H9 (cell line): ENCODE measurements around the gene IFI27. TPM values are rescaled to one million over a fixed set of nuclear protein-coding genes. Genes with fewer than 3 reads are reported as not detected.
A peak's percentile ranks its signal among the peaks of the same experiment; 100 is the strongest.

Source experiments
- DNase-seq: peaks from one replicate; pipeline ENCODE4 v3.0.0-alpha.2; 2017
- H2AFZ ChIP-seq: one replicate; pipeline ENCODE4 v1.6.1; 2013; ENCODE audit warnings: mild to moderate bottlenecking, low read length, control low read depth, moderate library complexity
- H2AK5ac ChIP-seq: 2 replicates; pipeline ENCODE4 v1.6.1; 2013; ENCODE audit warnings: low read length, control low read depth, mixed read lengths; ENCODE audit not compliant: insufficient read length
- H2BK120ac ChIP-seq: one replicate; pipeline ENCODE4 v1.6.1; 2013; ENCODE audit warnings: low read depth, mild to moderate bottlenecking, low read length, control low read depth, inconsistent platforms; ENCODE audit not compliant: poor library complexity, severe bottlenecking
- H2BK12ac ChIP-seq: 2 replicates; pipeline ENCODE4 v1.6.1; 2013; ENCODE audit warnings: low read length, control low read depth, mixed read lengths, low read depth; ENCODE audit not compliant: insufficient read length
- H2BK15ac ChIP-seq: 2 replicates; pipeline ENCODE4 v1.6.1; 2013; ENCODE audit warnings: low read depth, low read length, control low read depth
- H2BK20ac ChIP-seq: one replicate; pipeline ENCODE4 v1.6.1; 2013; ENCODE audit warnings: low read depth, mild to moderate bottlenecking, low read length, control low read depth, inconsistent platforms; ENCODE audit not compliant: poor library complexity, severe bottlenecking
- H2BK5ac ChIP-seq: 2 replicates; pipeline ENCODE4 v1.6.1; 2013; ENCODE audit warnings: low read length, control low read depth, mixed read lengths; ENCODE audit not compliant: insufficient read length
- H3K14ac ChIP-seq: 2 replicates; pipeline ENCODE4 v1.6.1; 2013; ENCODE audit warnings: low read length, control low read depth; ENCODE audit not compliant: insufficient read depth
- H3K18ac ChIP-seq: 2 replicates; pipeline ENCODE4 v1.6.1; 2013; ENCODE audit warnings: low read depth, mild to moderate bottlenecking, mixed read lengths, low read length, control low read depth; ENCODE audit not compliant: insufficient read length
- H3K23ac ChIP-seq: 2 replicates; pipeline ENCODE4 v1.6.1; 2013; ENCODE audit warnings: low read length, control low read depth, mixed read lengths, low read depth; ENCODE audit not compliant: insufficient read length
- H3K23me2 ChIP-seq: 2 replicates; pipeline ENCODE4 v1.6.1; 2013; ENCODE audit warnings: low read depth, mild to moderate bottlenecking, mixed read lengths, low read length, control low read depth; ENCODE audit not compliant: insufficient read length, poor library complexity, severe bottlenecking
- H3K27ac ChIP-seq: 2 replicates; pipeline ENCODE4 v1.5.1; 2013; ENCODE audit warnings: low read length, control low read depth, mixed read lengths, low read depth; ENCODE audit not compliant: insufficient read length
- H3K27me3 ChIP-seq: 2 replicates; pipeline ENCODE4 v1.6.1; 2013; ENCODE audit warnings: low read length, control low read depth, inconsistent platforms; ENCODE audit not compliant: insufficient read depth
- H3K4ac ChIP-seq: 2 replicates; pipeline ENCODE4 v1.6.1; 2013; ENCODE audit warnings: low read depth, mild to moderate bottlenecking, control low read depth, inconsistent platforms, low read length, moderate library complexity
- H3K4me1 ChIP-seq: 2 replicates; pipeline ENCODE4 v1.6.1; 2013; ENCODE audit warnings: low read length, control low read depth, inconsistent platforms; ENCODE audit not compliant: insufficient read depth
- H3K4me2 ChIP-seq: 2 replicates; pipeline ENCODE4 v1.6.1; 2013; ENCODE audit warnings: low read length, control low read depth, mixed read lengths; ENCODE audit not compliant: insufficient read length, insufficient read depth
- H3K56ac ChIP-seq: 2 replicates; pipeline ENCODE4 v1.6.1; 2013; ENCODE audit warnings: low read depth, mild to moderate bottlenecking, mixed read lengths, low read length, control low read depth; ENCODE audit not compliant: insufficient read length
- H3K79me1 ChIP-seq: 2 replicates; pipeline ENCODE4 v1.6.1; 2013; ENCODE audit warnings: low read depth, mild to moderate bottlenecking, moderate library complexity, low read length, control low read depth, inconsistent platforms; ENCODE audit not compliant: insufficient read depth, poor library complexity, severe bottlenecking
- H3K79me2 ChIP-seq: 2 replicates; pipeline ENCODE4 v1.6.1; 2013; ENCODE audit warnings: low read length, control low read depth, inconsistent platforms; ENCODE audit not compliant: insufficient read depth
- H3K9ac ChIP-seq: 2 replicates; pipeline ENCODE4 v1.6.1; 2013; ENCODE audit warnings: low read length, control low read depth, mixed read lengths; ENCODE audit not compliant: insufficient read length; ENCODE audit errors: extremely low read depth
- H3K9me3 ChIP-seq: one replicate; pipeline ENCODE4 v1.6.1; 2013; ENCODE audit warnings: low read depth, low read length, inconsistent platforms; ENCODE audit not compliant: control insufficient read depth
- H3T11ph ChIP-seq: one replicate; pipeline ENCODE4 v1.6.1; 2013; ENCODE audit warnings: mild to moderate bottlenecking, low read length, control low read depth, inconsistent platforms
- H4K20me1 ChIP-seq: one replicate; pipeline ENCODE4 v1.6.1; 2013; ENCODE audit not compliant: control insufficient read depth, insufficient read length, insufficient read depth
- H4K5ac ChIP-seq: 2 replicates; pipeline ENCODE4 v1.6.1; 2013; ENCODE audit warnings: low read depth, mild to moderate bottlenecking, mixed read lengths, low read length, control low read depth; ENCODE audit not compliant: insufficient read length
- H4K8ac ChIP-seq: replicated peaks from 2 replicates; pipeline ENCODE4 v1.6.1; 2013; ENCODE audit warnings: low read length, control low read depth, mixed read lengths, low read depth; ENCODE audit not compliant: insufficient read length
- H4K91ac ChIP-seq: 2 replicates; pipeline ENCODE4 v1.6.1; 2013; ENCODE audit warnings: low read depth, mild to moderate bottlenecking, moderate library complexity, mixed read lengths, low read length, control low read depth; ENCODE audit not compliant: insufficient read length
- H3K27ac Mint-ChIP-seq, 3 experiments: 2 replicates in 2 of 3; 3 replicates in 1 of 3; pipeline ENCODE4 v1.8.0; 2020 to 2021; ENCODE audit warnings: mixed read lengths in 3 of 3, mild to moderate bottlenecking in 1 of 3, moderate library complexity in 1 of 3
- H3K27me3 Mint-ChIP-seq: 2 replicates; pipeline ENCODE4 v1.8.0; 2021; ENCODE audit warnings: low read depth, mild to moderate bottlenecking, moderate library complexity, mixed read lengths
- H3K36me3 Mint-ChIP-seq, 3 experiments: 2 replicates in 2 of 3; 3 replicates in 1 of 3; pipeline ENCODE4 v1.8.0; 2020 to 2021; ENCODE audit warnings: low read depth in 3 of 3, mixed read lengths in 3 of 3; ENCODE audit not compliant: insufficient read depth in 1 of 3
- H3K4me1 Mint-ChIP-seq, 2 experiments: 2 replicates each; pipeline ENCODE4 v1.8.0; 2020; ENCODE audit warnings: mixed read lengths in 2 of 2
- H3K4me3 Mint-ChIP-seq, 2 experiments: 2 replicates in 1 of 2; 3 replicates in 1 of 2; pipeline ENCODE4 v1.8.0; 2020 to 2021; ENCODE audit warnings: mild to moderate bottlenecking in 2 of 2, mixed read lengths in 2 of 2, moderate library complexity in 1 of 2
- H3K9me3 Mint-ChIP-seq, 2 experiments: 2 replicates in 1 of 2; 3 replicates in 1 of 2; pipeline ENCODE4 v1.8.0; 2020; ENCODE audit warnings: mild to moderate bottlenecking in 2 of 2, mixed read lengths in 2 of 2, moderate library complexity in 1 of 2
- WGBS: extraction: QIAGEN DNeasy Blood & Tissue Kit; methylation state at CpG from one replicate; pipeline ENCODE4 v1.1.7; 2013; ENCODE audit warnings: missing lambda C conversion rate, low lambda C conversion rate, mixed read lengths; ENCODE audit not compliant: insufficient read length; ENCODE audit errors: extremely low coverage; 5-methylcytosine and 5-hydroxymethylcytosine counted together
- total RNA-seq: library from RNA; stranded (reverse); gene quantifications from 2 replicates; pipeline ENCODE4 v1.2.1, GENCODE V29; 2021
- TF ChIP-seq, protein P1 (sequence below): fragments of 200-600 bp; sonication (generic); conservative IDR thresholded peaks from 3 replicates; pipeline ENCODE4 v1.8.0; 2021; ENCODE audit warnings: antibody characterized with exemption, mild to moderate bottlenecking

IFI27 gene
- total RNA-seq, 1 experiment from 2014 or later, result 1.7 TPM

DNA sequence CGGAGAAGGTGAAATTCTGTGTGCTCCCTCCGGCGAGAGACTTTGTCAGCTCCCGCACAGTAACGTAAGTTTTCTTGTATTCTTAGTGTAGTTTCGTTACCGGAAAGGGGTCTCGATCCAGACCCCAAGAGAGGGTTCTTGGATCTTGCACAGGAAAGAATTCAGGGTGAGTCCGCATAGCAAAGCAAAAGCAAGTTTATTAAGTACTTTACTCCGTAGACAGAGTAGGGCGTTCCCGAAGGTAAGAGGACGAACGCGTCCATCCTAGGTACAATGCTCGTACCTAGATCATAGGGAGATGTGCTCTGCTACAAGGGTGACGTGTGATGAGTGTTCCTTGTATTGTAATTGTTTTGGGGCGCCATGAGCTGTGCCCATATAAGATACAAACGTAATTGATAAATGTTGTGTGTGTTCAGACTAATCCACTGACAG lies 29.1 kb upstream of the IFI27 start:
- Histone ChIP-seq H2AK5ac (no peak overlapping the region), H3K79me1 (peaks cover 4% of the 10 kb centered on the region), H2BK20ac (no peak overlapping the region), H3K9me3 (no peaks in the 10 kb centered on the region), H4K8ac (no peak overlapping the region), H3K79me2 (peaks cover 36% of the 10 kb centered on the region), H3K9ac (peak overlapping the region; percentile 23), H3K27ac (no peak overlapping the region), H3K23me2 (peaks cover 8% of the 10 kb centered on the region), H2BK12ac (no peak overlapping the region), H3K4me1 (peaks cover 2% of the 10 kb centered on the region), H2BK120ac (no peak overlapping the region), H2BK5ac (no peak overlapping the region), H3K18ac (no peak overlapping the region), H4K91ac (no peak overlapping the region), H3K14ac (no peak overlapping the region), H4K5ac (no peak overlapping the region), H3K4me2 (peak overlapping the region; percentile 92), H3K4ac (no peak overlapping the region), H3K27me3 (no peaks in the 10 kb centered on the region), H3K56ac (no peak overlapping the region), H3T11ph (no peak overlapping the region), H2BK15ac (no peak overlapping the region), H2AFZ (peak overlapping the region; percentile 52), H3K23ac (no peak overlapping the region), H4K20me1 (peaks cover 4% of the 10 kb centered on the region)
- peaks cover 2 to 3% of the 10 kb centered on the region in 2 experiments; a peak in 2 of 5 replicates for H3K9me3 Mint-ChIP-seq
- DNase-seq, result no peak
- H3K27me3 Mint-ChIP-seq, result no peaks in the 10 kb centered on the region
- H3K36me3 Mint-ChIP-seq, result peaks cover 29 to 35% (median 34%) of the 10 kb centered on the region in 3 experiments
- H3K4me3 Mint-ChIP-seq, result peak overlapping the region; percentile 99 to 100
- peak overlapping the region; percentile 65 to 96 (median 79); a peak in 6 of 7 replicates for H3K27ac Mint-ChIP-seq
- no CpG with 5 or more reads among the region's 19 CpGs for WGBS
- peaks cover 30 to 33% of the 10 kb centered on the region in 2 experiments for H3K4me1 Mint-ChIP-seq
- TF ChIP-seq, protein P1, sequence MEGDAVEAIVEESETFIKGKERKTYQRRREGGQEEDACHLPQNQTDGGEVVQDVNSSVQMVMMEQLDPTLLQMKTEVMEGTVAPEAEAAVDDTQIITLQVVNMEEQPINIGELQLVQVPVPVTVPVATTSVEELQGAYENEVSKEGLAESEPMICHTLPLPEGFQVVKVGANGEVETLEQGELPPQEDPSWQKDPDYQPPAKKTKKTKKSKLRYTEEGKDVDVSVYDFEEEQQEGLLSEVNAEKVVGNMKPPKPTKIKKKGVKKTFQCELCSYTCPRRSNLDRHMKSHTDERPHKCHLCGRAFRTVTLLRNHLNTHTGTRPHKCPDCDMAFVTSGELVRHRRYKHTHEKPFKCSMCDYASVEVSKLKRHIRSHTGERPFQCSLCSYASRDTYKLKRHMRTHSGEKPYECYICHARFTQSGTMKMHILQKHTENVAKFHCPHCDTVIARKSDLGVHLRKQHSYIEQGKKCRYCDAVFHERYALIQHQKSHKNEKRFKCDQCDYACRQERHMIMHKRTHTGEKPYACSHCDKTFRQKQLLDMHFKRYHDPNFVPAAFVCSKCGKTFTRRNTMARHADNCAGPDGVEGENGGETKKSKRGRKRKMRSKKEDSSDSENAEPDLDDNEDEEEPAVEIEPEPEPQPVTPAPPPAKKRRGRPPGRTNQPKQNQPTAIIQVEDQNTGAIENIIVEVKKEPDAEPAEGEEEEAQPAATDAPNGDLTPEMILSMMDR, result no peak
